ENCODE results near the gene EEFSEC. TPM values are rescaled to one million over a fixed set of nuclear protein-coding genes. Genes with fewer than 3 reads are reported as not detected.

The EEFSEC gene
- total and polyA plus RNA-seq, 2 of the 4 experiments (the other 2 are of a cell fraction): 4.5 to 9.3 TPM

DNA sequence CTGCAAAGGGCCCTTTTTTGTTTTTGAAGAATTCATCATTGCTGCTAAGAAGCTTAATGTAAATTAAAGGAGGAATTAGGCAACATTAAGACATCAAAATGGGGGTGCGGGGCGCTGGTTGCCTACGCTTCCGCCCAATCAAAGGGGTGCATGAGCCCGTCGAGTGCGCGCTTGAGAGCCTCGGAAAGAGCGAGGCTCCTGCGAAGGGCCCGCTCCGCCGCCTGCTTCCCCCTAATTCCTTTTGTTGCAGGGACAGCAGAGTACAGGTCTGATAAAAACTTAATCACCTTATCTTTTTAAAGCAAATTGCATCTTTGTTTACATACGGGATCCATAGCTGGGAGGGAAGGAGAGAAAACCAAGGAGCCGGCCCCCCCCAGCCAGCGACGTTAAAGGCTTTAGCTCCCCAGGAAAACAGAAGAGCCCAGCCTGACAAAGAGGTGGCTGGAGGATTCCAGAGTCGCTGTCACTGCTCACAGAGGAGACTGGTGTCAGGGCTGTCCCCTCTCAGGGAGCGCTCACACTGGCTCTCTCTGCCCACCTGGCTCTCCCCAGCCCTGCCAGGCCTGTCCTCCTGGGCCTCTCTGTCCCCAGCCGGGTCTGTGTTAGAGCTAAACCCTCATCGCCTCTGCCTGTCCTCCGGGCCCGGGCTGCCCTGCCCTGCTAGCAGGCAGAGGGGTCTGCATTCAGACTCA is 246.1 kb downstream of the EEFSEC start:
- dilution Hi-C loops (cut with HindIII; ENCODE audit: low sequenced_read_pairs, unreplicated experiment): no loop called here
- ATAC-seq (ENCODE audit: low read depth): no peak

More for the DNA sequence above, 246.1 kb downstream of the EEFSEC start:
- Histone ChIP-seq H3K9ac (ENCODE audit: low read depth, low read length) (no peak overlapping the region), H2AK9ac (replicated peaks; ENCODE audit: low read depth, low read length, poor library complexity) (no peak overlapping the region), H4K8ac (ENCODE audit: low read depth in 2 of 2, low read length in 2 of 2) (no peak overlapping the region), H3K56ac (ENCODE audit: extremely low read depth, insufficient read depth, low read length) (no peak overlapping the region), H2BK5ac (ENCODE audit: low read depth, low read length, poor library complexity, severe bottlenecking) (no peak overlapping the region), H2AFZ (replicated peaks; ENCODE audit: low read length, poor library complexity) (no peak overlapping the region), H3K79me1 (ENCODE audit: low read depth in 1 of 2, low read length in 2 of 2) (no peaks in the 10 kb centered on the region), H2BK20ac (ENCODE audit: low read depth, low read length) (no peak overlapping the region), H3K23ac (ENCODE audit: low read depth, low read length) (no peak overlapping the region), H4K5ac (ENCODE audit: low read depth, low read length) (no peak overlapping the region), H4K20me1 (ENCODE audit: insufficient read depth, low read length) (0 out of 2 replicates have a peak, but pooled peaks cover 4% of the 10 kb centered on the region), H3K14ac (replicated peaks; ENCODE audit: low read depth, low read length) (no peak overlapping the region), H3K9me3 (ENCODE audit: control insufficient read depth, insufficient read depth, low read length) (no peaks in the 10 kb centered on the region), H4K91ac (ENCODE audit: insufficient read depth, low read depth, low read length) (no peak overlapping the region), H3K27me3 (ENCODE audit: control insufficient read depth, insufficient read depth, low read length) (no peaks in the 10 kb centered on the region; the same call in 1 of the 2 replicates), H3K36me3 (ENCODE audit: control insufficient read depth, insufficient read depth, low read length) (no peaks in the 10 kb centered on the region; the same call in 1 of the 2 replicates), H3K4ac (ENCODE audit: low read depth, low read length) (no peak overlapping the region), H3K18ac (ENCODE audit: low read depth, low read length) (no peak overlapping the region), H3K4me3 (ENCODE audit: insufficient read depth, low read depth, low read length) (no peak overlapping the region), H3K9me1 (ENCODE audit: insufficient read depth, low read length) (peaks cover 4% of the 10 kb centered on the region; the same call in 1 of the 2 replicates), H2BK120ac (ENCODE audit: low read depth, low read length) (no peak overlapping the region), H2AK5ac (ENCODE audit: low read depth, low read length) (no peak overlapping the region), H3K4me1 (ENCODE audit: control insufficient read depth, insufficient read depth, low read length) (peaks cover 5% of the 10 kb centered on the region; the same call in 1 of the 2 replicates), H3K27ac (ENCODE audit: insufficient read depth, low read length) (no peak overlapping the region), H3K4me2 (ENCODE audit: low read depth, low read length) (no peak overlapping the region), H2BK15ac (ENCODE audit: low read depth, low read length) (no peak overlapping the region)
- WGBS, 2 experiments (ENCODE audit: extremely low coverage in 2 of 2, insufficient read length in 1 of 2): no CpG with 5 or more reads among the region's 24 CpGs
- POLR2A ChIA-PET (ENCODE audit: unreplicated experiment): no interaction called here
- in situ Hi-C loops (cut with MboI; ENCODE audit: low sequenced_read_pairs) (no loop called here), intact Hi-C loops (cut with micrococcal nuclease) (no loop called here)
- TF ChIP-seq CEBPB (IDR thresholded peaks at IDR 0.05; ENCODE audit: low read depth, low read length) (no peak), RCOR1 (IDR thresholded peaks at IDR 0.05; ENCODE audit: insufficient replicate concordance, low read length) (no peak), MAFK (IDR thresholded peaks at IDR 0.05; ENCODE audit: low read depth, low read length) (no peak), MAZ (IDR thresholded peaks at IDR 0.05; ENCODE audit: borderline replicate concordance, low read depth, low read length) (no peak), RFX5 (IDR thresholded peaks at IDR 0.05; ENCODE audit: low read depth, low read length) (no peak), BHLHE40 (IDR thresholded peaks at IDR 0.05; ENCODE audit: low read depth, low read length) (no peak), FOS (IDR thresholded peaks at IDR 0.05; ENCODE audit: low read depth, low read length) (no peak), POLR2A (IDR thresholded peaks at IDR 0.05; ENCODE audit: low read depth, low read length) (no peak), NFE2L2 (IDR thresholded peaks at IDR 0.05; ENCODE audit: low read depth, low read length) (no peak), RAD21 (IDR thresholded peaks at IDR 0.05; ENCODE audit: low read length) (no peak), CTCF (conservative IDR thresholded peaks at IDR 0.05; ENCODE audit: low read depth, low read length) (no peak), MXI1 (IDR thresholded peaks at IDR 0.05; ENCODE audit: borderline replicate concordance, low read depth, low read length) (no peak), SMC3 (IDR thresholded peaks at IDR 0.05; ENCODE audit: low read depth, low read length) (no peak), CHD1 (IDR thresholded peaks at IDR 0.05; ENCODE audit: low read depth, low read length) (no peak)
- TF ChIP-seq, protein P1, sequence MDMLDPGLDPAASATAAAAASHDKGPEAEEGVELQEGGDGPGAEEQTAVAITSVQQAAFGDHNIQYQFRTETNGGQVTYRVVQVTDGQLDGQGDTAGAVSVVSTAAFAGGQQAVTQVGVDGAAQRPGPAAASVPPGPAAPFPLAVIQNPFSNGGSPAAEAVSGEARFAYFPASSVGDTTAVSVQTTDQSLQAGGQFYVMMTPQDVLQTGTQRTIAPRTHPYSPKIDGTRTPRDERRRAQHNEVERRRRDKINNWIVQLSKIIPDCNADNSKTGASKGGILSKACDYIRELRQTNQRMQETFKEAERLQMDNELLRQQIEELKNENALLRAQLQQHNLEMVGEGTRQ (IDR thresholded peaks at IDR 0.05; ENCODE audit: low read depth, low read length): no peak
- TF ChIP-seq, protein P2, sequence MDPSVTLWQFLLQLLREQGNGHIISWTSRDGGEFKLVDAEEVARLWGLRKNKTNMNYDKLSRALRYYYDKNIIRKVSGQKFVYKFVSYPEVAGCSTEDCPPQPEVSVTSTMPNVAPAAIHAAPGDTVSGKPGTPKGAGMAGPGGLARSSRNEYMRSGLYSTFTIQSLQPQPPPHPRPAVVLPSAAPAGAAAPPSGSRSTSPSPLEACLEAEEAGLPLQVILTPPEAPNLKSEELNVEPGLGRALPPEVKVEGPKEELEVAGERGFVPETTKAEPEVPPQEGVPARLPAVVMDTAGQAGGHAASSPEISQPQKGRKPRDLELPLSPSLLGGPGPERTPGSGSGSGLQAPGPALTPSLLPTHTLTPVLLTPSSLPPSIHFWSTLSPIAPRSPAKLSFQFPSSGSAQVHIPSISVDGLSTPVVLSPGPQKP (IDR thresholded peaks at IDR 0.05; ENCODE audit: borderline replicate concordance, low read depth, low read length): no peak
- no peak for DNase-seq
- CTCF ChIA-PET: no interaction called here
- BruUV-seq (replicated peaks): no TSS peak
